CD4-positive, alpha-beta T cell treated with Interleukin-15 for 1 hour (primary cell): ENCODE results near the gene EPX.

Experiments
- DNase-seq: peaks from one replicate; pipeline ENCODE4 v3.0.0-alpha.2; 2020

Gene EPX

DNA sequence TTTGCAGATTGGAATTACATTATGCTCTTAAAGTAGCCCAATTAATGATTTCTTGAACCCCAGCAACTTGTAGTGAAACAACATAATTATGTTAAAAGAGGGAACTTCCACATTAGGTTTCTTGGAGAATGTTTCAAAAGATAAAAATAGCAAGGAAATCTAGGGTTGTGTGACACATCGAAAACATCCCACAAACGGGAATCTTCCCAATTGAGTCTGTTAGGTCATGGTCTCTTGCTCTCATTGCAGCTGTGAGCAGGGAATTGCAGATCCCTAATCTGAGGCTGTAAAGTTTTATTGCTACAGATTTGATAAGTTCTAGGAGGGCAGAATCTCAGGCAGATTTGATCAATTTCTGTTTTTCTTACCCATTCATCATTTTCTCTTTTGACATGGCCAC lies 39.1 kb downstream of the EPX start:
- no peak for DNase-seq

DNA sequence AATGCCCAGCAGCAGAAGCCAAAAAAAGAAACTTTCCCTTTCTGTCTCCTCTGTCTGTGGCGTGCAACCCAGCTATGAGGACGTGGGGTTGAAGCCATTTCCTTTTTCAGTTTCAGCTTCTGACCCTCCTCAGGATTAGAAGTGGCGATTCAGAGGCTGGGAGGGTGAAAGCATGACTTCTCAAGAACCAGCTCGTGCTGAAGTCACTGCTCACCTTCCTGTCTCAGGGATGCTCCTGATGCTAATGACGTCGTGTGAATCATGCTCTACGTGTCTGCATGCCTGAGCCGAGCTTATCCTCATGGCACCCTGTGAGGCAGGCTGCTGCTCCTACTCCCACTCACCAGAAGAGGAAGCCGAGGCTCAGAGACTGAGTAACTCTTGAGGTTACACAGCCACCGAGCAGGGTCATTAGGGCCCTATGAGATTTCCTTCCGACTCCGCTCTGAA lies 40.2 kb downstream of the EPX start:
- peak; percentile 76 for DNase-seq

DNA sequence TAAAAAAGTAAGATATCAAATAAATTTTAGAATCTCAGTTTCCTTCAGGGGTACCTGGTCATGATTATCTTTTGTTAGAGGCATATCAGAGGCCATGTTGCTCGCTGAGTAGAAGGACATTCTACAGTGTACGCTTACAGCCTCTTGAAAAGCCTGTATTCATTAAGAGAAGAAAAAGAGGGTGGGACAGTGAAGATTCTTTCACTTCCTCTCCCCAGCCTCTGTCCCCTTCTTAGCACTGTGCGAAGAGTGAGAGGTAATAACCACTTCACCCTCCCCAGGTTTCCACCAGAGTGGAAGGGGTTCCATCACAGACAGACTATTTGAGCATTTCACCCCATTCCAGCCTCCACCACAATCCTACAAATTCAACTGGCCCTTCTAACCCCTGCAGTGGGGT lies 41.0 kb downstream of the EPX start:
- DNase-seq = no peak

DNA sequence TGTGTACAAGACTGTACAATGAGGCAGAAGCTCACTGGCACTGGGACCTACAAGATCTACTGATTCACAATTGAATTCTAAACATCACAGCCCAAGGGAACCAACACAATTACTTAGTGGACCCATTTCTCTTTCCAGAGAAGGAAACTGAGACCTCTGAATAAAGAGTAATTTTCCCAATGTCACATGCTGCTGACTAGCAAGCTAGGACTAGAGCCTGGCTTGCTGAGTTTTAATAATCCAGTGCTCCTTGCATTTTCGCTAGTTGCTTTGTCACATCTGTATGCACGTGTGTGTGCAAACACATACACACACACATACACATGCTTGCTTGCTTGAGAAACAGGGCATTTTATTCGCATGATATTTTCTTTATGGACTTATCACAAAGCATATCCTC lies 42.0 kb downstream of the EPX start:
- DNase-seq = no peak

DNA sequence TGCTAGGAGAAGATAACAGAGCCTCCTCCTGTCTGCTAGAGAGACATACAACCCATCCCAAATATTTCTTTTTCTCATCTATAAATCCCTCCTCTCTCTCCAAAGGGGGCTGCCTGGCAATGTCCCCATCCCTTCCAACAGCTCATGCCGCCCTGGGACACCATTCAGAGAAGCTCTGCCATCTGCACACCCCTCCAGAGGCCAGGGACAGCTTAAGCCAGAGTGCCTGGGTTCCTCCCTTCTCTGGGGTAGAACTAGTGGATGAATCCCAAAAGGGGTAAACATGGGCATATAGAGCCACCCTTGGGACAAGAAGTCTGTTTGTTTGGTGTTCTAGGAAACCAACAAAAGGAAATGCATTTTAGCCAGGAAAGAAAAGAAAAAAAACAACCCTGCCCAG lies 43.3 kb downstream of the EPX start:
- no peak for DNase-seq

DNA sequence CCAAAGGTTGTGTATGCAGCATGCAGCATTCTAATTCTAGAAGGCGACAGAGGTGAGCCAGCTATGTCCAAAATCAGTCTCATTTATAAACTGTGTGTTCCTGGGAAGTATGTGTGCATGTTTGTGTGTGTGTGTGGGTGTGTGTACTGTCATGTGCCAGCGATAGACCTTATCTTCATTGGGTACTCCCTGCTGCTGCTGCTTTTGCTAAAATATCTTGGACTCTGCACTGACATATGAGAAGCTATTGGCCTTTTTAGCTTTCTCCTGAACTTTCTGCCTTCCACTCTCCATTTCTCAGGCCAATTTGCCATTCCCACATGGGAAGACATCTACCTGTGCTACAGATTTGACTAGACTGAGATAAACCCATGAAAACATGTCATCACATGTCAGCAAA lies 43.9 kb downstream of the EPX start:
- no peak for DNase-seq

DNA sequence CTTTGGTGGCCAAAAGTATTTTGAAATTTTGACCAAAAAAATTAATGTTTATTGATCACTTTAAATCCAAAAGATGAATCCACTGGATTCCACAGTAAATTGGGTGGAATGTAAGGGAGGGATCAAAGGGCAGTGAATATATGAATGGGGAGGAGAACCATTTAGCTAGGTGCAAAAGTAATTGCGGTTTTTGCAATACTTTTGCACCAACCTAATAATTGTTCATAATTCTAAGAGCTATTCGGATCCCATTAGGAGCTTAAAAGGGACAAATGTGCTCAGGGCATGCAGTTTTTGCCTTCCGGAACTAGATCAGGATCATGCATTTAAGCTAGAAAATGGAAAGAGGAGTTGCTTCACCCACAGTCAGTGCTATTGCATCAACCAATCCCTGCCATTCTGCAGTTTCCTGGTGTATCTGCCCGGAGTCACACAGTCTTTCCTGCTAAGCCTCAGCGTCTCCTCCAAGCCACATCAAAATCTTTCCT lies 45.7 kb downstream of the EPX start, which contains the start of gene LPO:
Gene LPO (plus strand): TSS at position 438 of the 488 bp plus-strand sequence. CDS start 4,396 bp downstream, outside the sequence.
- DNase-seq = no peak

DNA sequence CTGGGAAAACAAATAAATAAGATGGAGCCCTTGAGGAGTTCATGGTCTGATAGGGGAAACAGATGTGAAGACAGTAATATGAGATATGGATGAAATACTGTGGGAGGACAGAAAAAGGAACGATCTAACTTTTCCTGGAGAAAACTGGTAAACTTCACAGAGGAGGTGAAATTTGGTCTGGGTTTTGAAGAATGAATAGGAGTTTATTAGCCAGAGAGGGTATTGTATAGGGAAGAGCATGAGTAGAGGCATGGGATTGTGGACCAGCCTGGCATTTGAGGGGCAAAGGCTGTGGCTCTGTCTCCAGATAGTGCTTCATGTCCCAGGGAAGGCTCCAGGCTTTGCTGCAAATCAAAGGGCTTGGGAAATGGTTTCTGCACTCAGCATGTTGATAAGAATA lies 47.5 kb downstream of the EPX start:
- no peak for DNase-seq

DNA sequence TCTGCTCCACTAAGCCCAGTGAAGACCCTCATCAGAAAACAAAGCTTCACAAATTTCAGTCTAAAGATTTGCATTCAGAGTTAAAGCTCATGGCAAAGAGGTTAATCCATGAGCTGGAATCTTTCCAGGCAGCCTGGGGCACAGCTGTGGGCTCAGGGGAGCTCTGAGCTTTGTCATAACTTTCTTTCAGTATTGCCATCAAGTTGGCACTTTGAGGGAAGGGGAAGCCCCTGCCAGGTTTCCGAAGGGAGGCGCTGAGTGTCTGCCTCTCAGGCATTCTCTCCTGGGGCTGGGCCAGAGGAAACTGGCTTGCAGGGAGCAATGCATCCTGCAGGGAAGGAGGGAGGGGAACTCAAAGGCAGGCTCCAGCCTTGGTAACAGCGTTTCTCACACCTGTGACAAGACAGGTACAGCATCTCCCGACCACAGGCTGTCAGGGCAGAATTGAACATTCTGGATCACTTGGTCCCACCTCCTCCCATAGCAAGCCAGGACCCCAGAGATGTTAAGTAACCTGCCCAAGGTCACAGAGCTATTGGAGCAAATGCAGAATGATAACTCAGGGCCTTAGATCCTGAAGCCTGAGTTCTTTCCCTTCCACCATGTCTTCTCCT lies 49.8 kb downstream of the EPX start:
- no peak for DNase-seq

DNA sequence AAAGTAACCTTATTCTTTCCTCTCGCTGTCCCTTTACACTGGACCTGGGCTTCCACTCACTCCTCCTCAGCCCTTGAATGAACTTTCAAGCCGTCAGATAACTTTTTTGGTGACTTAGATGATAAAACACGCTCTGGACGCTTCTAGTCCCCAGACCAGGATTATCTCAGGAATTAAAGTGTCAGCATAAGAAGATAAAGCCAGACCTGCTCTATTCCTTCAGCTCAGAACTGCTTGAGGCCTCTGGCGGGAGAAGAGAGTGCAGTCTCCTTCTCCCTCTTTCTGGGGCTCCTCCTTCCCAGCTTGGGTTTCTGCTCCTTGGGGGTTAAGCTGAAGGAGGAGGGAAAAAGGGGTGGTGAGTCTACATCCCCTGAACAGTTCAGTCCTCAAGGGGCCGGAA lies 52.4 kb downstream of the EPX start:
- no peak for DNase-seq

DNA sequence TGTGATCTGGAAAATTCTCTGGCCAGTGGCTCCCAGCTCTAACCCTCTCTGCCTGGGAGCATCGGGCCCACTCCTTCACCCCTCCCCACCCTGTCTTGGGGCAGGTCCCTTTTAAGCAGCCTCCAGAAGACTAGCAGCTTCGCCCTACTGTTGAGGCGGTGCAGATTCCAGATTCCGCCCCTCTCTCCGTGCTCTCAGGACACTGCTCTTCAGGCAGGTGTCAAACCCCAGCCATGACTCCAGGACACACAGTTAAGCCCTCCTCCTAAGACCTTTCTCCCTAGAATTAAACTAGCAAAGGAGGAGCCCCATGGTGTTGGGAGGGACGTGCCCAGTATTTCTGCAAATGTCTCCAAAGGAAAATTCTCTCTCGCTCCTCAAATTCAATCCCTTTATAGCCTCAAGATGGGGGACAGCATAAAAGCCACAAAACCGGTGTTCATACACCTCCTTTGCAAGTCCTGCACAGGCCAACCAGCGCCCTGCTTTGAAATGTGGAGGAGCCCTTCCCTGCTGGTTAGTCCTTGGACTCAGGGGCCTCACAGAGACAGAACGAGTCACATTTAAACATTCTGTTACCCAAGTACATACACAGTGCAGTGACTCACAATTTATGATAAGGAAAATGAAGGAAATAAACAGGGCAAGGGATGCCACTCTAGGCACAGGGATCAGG lies 53.0 kb downstream of the EPX start:
- DNase-seq = no peak

DNA sequence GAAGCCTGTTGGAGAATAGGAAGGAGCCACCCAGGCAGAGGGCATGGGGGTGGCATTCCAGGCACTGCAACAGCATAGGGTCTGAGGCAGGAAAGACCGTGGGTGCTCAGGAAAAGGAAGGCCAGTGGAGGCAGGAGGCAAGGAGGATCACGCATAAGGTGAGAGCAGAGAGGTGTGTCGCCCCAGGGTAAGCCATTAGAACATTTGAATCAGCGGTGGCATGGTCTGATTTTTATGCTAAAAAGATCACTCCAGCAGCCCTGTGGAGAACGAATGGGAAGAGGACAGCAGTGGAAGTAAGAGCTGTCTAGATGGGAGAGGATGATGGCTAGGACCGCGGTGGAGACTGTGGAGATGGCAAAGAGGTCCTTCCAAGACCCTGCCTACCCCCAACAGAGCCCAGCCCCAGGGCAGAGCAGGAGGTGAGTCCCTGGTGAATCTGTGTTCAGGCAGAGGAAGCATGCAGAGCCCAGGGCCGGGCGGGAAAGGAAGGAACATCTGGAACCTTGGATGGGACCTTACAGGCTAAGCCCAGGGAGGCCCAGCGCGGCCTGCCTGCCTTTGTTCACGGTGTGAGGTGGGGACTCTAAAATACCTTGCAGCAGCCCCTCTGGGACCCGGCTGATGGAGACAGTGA lies 53.7 kb downstream of the EPX start:
- no peak for DNase-seq

DNA sequence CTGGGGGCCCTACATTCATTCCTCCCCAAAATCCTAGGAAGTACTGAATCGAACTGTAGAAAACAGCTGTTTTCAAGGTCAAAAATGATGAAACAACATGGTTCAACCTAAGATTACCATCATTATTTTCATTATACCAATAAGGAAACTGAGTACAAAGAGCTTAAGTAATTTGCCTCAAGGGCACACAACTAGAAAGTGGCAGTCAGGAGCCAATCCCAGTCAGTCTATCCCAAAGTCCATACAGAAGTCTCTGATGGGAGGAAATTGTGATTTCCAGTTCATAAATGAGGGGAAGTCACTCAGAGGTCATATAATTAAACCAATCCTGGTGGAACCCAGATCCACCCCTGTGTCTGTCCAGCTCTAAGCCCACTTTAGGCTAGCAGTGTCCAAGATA lies 54.3 kb downstream of the EPX start:
- no peak for DNase-seq

DNA sequence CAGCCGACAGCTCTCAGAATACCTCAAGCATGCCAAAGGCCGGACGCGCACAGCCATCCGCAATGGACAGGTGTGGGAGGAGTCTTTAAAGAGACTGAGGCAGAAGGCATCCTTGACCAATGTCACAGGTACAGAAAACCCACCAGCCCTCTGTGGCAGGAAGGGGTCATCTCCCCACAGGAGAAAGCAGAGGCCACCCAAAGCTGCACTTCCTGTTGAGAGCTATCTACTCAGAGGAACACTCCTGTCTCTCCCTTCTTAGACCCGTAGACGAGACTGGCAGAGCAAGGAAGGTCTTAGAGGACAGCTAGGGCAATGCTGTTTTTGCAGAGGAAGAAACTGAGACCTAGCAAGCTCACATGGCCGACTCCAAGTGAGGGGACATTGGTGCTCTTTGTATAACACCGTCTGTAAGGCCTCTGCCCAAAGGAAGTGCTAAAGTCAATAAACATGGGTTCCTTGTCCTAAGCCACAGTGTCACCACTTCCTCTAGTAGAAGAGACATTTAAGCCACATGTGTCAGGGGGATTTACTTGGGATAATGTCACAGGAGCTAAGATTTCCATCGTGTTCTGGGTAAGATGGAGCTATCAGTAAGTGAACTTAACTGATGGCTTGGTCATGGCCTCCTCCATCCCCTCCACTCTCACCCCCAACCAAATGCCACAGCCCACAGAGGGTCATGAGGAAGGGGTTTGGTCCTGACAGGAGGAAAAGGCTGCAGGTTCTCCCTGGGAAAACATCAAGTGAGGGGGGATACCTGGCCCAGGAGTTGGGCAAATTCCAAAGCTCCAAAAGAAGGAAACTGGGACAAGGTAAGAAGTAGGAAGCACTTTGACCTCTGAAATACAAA lies 55.2 kb downstream of the EPX start:
- DNase-seq = no peak

DNA sequence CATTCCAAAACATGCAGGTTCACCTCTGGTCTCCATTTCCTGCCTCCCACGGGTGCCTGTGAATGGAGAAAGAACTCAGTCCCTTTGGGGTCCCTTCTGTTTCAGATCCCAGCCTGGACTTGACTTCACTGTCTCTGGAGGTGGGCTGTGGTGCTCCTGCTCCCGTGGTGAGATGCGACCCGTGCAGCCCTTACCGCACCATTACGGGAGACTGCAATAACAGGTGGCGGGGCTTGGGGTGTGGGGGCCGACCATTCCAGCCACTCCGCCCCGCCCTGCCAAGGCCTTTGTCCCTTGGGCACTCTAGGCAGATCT lies 56.4 kb downstream of the EPX start:
- DNase-seq = no peak

DNA sequence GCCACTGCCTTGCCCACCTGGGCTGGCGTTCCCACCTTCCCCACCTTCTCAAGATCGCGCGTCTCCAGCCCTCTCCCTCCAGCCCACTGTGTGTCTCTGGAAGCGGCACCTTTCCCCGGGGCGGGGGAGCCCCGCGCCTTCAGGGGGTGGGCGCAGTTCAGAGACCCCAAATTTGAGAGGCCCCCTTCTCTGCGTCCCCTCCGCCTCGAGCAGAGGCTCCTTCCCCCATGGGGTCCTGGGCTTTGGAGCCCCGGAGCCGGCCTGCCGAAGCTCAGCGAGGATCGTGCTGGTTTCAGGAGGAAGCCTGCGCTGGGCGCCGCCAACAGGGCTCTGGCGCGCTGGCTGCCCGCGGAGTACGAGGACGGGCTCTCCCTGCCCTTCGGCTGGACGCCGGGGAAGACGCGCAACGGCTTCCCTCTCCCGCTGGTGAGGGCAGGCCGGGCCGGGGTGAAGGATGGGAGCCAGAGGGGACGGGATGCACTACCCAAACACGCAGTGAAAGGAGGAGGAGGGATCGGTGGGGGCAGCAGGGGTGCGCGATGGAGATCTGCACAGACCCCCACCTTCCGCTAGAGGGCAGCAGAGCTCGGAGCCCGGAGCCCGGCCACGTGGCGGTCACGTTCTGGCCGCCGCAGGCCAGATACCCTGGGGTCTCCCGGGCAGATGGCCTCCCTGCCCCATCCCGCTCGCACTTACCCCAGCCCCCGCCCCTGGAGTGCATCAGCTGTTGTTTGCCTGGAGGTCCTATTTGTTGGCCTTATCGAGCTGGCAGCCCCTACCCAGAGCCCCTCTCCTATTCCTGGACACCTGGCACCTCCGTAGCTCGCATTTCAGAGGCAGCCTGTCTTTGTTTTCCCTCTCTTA lies 57.0 kb downstream of the EPX start:
- DNase-seq = peak; percentile 69

DNA sequence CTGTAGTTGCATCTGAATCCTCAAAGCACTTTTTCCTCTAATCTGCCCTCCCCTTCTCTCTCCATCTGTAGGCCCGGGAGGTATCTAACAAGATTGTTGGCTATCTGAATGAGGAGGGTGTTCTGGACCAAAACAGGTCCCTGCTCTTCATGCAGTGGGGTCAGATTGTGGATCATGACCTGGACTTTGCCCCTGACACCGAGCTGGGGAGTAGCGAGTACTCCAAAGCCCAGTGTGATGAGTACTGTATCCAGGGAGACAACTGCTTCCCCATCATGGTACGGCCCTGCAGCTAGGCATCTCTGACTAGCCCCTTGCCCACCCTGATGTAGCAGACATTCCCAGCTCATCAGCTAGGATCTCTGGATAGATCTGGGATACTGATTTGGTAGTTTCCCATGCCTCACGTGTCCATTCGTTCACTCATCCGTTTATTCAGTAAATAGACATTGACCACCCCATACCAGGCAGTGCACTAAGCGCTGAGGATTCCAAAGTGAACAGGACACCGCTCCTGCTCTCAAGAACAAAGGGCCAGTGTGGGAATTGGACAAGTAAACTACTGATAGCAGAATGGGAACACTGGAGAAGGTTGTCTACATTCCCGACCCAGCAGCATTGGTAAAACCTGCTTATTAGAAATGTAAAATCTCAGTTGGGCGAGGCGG lies 58.0 kb downstream of the EPX start:
- no peak for DNase-seq

DNA sequence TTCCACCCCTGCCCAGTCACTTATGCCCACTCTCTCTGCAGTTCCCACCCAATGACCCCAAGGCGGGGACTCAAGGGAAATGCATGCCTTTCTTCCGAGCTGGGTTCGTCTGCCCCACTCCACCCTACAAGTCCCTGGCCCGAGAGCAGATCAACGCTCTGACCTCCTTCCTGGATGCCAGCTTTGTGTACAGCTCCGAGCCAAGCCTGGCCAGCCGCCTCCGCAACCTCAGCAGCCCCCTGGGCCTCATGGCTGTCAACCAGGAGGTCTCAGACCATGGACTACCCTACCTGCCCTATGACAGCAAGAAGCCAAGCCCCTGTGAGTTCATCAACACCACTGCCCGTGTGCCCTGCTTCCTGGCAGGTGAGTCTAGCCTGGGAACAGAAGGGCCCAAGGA lies 59.6 kb downstream of the EPX start:
- DNase-seq = no peak

DNA sequence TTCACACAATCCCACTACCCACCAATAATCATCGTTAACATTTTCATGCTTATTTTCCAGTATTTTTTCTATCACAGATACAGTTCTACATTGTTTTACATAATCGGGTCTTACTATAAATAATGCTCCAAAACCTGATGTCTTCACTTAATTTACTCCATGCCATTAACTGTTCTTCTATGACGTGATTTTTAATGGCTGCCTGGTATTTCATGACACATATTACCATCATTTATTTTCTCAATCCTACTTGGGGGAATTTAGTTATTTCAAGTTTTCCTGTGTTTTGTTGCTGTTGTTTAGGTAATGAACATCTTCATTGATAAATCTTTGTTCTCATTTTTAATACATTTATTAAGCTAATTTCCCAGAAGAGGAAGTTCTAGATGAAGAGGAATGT lies 60.6 kb downstream of the EPX start:
- DNase-seq = no peak
